Nasal cavity respiratory epithelium epithelial cell of viscerocranial mucosa (primary cell): ENCODE measurements around the gene MRPS11. TPM values are rescaled to one million over a fixed set of nuclear protein-coding genes. Genes with fewer than 3 reads are reported as not detected.

Source experiments
- total RNA-seq: library from RNA; depleted of rRNA; stranded (reverse); fragments of >200 nt; gene quantifications from 2 replicates; pipeline ENCODE4 v1.2.3, GENCODE V29; 2014

MRPS11 gene
- 21.5 and 28.5 TPM in 2 replicates for total RNA-seq

GRCh38 chr15:88467073-88467934 is at the start of gene MRPS11, which contains the start of gene MRPL46:
Gene MRPS11, plus strand, starts transcription at chr15:88467708. Its CDS starts 10 bp downstream, at chr15:88467718.
Gene MRPL46, minus strand, starts transcription at chr15:88467388. Its CDS starts 11 bp downstream, at chr15:88467377.

Other genes with a start within 250 kb of the MRPS11 start
- gene NTRK3, start 211.0 kb upstream of the MRPS11 start, total RNA-seq: not detected in 2 replicates
- gene MRPL46, start 320 bp upstream of the MRPS11 start, total RNA-seq: 16.7 and 18.5 TPM in 2 replicates
- gene DET1, start 79.0 kb downstream of the MRPS11 start, total RNA-seq: 3.4 and 3.8 TPM in 2 replicates
- gene AEN, start 153.6 kb downstream of the MRPS11 start, total RNA-seq: 53.7 and 87.5 TPM in 2 replicates
- 4.6 and 4.8 TPM in 2 replicates for gene ISG20, start 171.3 kb downstream of the MRPS11 start, total RNA-seq